Ishikawa (cell line): ENCODE measurements around the gene HTD2.

Experiments
- CEBPB ChIP-seq: IDR thresholded peaks from 2 replicates; pipeline ENCODE4 v1.6.1; 2012
- CREB1 ChIP-seq: IDR thresholded peaks from 2 replicates; pipeline ENCODE4 v1.6.1; 2012; ENCODE audit warnings: low read depth
- EGR1 ChIP-seq: IDR thresholded peaks from 2 replicates; pipeline ENCODE4 v1.6.1; 2012
- EP300 ChIP-seq: IDR thresholded peaks from 2 replicates; pipeline ENCODE4 v1.6.1; 2012; ENCODE audit warnings: borderline replicate concordance
- FOXM1 ChIP-seq: IDR thresholded peaks from 2 replicates; pipeline ENCODE4 v1.6.1; 2012; ENCODE audit warnings: low read depth, borderline replicate concordance
- MAX ChIP-seq: IDR thresholded peaks from 2 replicates; pipeline ENCODE4 v1.6.1; 2012
- RAD21 ChIP-seq: IDR thresholded peaks from 2 replicates; pipeline ENCODE4 v1.6.1; 2012; ENCODE audit warnings: low read depth
- REST ChIP-seq: IDR thresholded peaks from 2 replicates; pipeline ENCODE4 v1.6.1; 2012; ENCODE audit warnings: low read depth, mild to moderate bottlenecking
- TAF1 ChIP-seq: IDR thresholded peaks from 2 replicates; pipeline ENCODE4 v1.6.1; 2012; ENCODE audit warnings: low read depth, mild to moderate bottlenecking
- TCF12 ChIP-seq: IDR thresholded peaks from 2 replicates; pipeline ENCODE4 v1.6.1; 2012; ENCODE audit warnings: low read depth
- TEAD4 ChIP-seq: IDR thresholded peaks from 2 replicates; pipeline ENCODE4 v1.6.1; 2012
- USF1 ChIP-seq: IDR thresholded peaks from 2 replicates; pipeline ENCODE4 v1.6.1; 2012
- YY1 ChIP-seq: IDR thresholded peaks from 2 replicates; pipeline ENCODE4 v1.6.1; 2012; ENCODE audit warnings: low read depth
- ZBTB7A ChIP-seq: IDR thresholded peaks from 2 replicates; pipeline ENCODE4 v1.6.1; 2012; ENCODE audit warnings: low read depth

GRCh38 chr3:58366699-58367098 is 60.4 kb downstream of the HTD2 start:
- TF ChIP-seq MAX, result no peak
- TF ChIP-seq EP300, result no peak
- no peak for TF ChIP-seq USF1
- TF ChIP-seq EGR1, result no peak
- TF ChIP-seq REST, result no peak
- TF ChIP-seq ZBTB7A, result no peak
- TF ChIP-seq YY1, result no peak
- TF ChIP-seq CEBPB, result no peak
- TF ChIP-seq RAD21, result no peak
- TF ChIP-seq TAF1, result no peak
- TF ChIP-seq TCF12, result no peak
- no peak for TF ChIP-seq FOXM1
- TF ChIP-seq CREB1, result no peak
- TF ChIP-seq TEAD4, result no peak
